Dedifferentiated amniotic fluid mesenchymal stem cell (primary cell): ENCODE results near the gene DIABLO.
"Not testable (repeated sequence)": the region's sequence is repeated elsewhere in the genome, so short reads cannot be mapped to it uniquely, and the experiment has no call there.

Experiments used
- DNase-seq: peaks from one replicate; pipeline ENCODE4 v3.0.0-alpha.2; 2016; ENCODE audit errors: extremely low spot score

DIABLO gene

GRCh38 chr12:122225683-122226365 is at the start of gene DIABLO:
TSS of gene DIABLO (minus strand) at chr12:122226052. CDS start at chr12:122226014, 38 bp downstream.
- peak; percentile 100 for DNase-seq

DNA sequence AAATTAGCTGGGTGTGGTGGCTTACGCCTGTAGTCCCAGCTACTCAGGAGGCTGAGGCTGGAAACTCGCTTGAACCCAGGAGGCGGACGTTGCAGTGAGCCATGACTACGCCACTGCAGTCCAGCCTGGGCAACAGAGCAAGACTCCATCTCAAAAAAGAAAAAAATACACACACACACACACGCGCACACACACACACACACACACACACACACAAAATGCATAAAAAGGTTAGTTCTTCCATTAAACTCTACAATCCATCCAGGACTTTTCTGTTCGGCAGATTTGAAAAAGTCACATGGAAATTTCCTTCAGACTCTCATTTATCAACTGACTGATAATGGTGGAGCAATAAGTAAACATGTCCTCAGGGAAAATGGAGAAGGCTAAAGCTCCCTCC is 49.6 kb upstream of the DIABLO start:
- no peak for DNase-seq

- DNase-seq = peak; percentile 95
These were observed 40.5 kb upstream of the DIABLO start, which contains the start of gene VPS33A for GRCh38 chr12:122266230-122266901. TSS of gene VPS33A (minus strand) at chr12:122266494. CDS start at chr12:122266408, 86 bp downstream.

DNA sequence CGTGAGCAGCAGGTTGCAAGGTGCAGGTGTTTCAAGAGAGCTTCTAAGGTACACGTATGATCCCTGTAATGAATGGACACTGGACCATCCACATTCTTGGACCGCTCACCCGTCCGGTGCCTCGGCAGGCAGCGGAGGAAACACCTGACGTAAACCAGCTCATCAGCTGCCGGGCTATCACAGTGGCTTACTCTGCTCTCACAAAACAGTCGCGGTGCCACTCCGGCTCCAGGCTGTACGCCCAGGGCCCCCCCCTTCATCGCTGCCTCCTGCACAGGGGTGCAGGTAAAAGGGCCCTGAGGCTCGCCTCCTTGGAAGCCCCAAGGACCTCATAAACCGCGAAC is 40.0 kb upstream of the DIABLO start:
- no peak for DNase-seq

- no peak for DNase-seq
These were observed 39.6 kb upstream of the DIABLO start for GRCh38 chr12:122265476-122265875.

DNA sequence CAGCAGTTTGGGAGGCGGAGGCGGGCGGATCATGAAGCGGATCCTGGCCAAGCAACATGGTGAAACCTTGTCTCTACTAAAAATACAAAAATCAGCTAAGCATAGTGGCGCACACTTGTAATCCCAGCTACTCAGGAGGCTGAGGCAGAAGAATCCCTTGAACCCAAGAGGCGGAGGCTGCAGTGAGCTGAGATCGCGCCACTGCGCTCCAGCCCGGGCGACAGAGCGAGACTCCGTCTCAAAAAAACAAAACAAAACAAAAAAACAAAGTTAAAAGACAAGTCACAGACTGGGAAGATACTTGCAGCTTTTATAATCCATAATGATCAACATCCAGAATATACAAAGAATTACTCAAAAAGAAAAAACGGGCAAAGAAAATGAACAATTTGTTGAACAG is 34.9 kb upstream of the DIABLO start:
- DNase-seq = not testable (repeated sequence)

DNA sequence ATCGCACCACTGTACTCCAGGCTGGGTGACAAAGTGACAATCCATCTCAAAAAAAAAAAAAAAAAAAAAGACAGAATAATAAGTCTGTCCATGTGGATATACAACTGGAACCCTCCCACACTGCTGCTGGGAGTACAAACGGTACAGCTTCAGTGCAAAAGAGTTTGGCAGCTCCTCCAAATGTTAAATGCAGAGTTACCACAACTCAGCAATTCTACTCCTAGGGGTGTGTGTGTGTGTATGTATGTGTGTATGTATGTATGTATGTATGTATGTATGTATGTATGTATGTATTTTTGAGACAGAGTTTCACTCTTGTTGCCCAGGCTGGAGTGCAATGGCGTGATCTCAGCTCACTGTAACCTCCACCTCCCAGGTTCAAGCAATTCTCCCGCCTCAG is 33.1 kb upstream of the DIABLO start:
- DNase-seq = not testable (repeated sequence)

DNA sequence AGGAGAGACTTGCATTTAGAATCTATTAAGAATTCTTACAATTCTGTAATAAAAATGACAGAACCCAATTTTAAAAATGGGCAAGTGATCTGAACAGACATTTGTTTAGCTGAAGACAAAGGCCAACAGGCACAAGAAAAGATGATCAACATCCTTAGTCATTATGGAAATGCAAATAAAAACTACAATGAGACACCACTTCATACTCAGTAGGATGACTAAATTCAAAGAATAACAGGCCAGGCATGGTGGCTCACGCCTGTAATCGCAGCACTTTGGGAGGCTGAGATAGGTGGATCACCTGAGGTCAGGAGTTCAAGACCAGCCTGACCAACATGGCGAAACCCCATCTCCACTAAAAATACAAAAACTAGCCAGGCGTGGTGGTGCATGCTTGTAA is 32.6 kb upstream of the DIABLO start:
- DNase-seq = not testable (repeated sequence)

DNA sequence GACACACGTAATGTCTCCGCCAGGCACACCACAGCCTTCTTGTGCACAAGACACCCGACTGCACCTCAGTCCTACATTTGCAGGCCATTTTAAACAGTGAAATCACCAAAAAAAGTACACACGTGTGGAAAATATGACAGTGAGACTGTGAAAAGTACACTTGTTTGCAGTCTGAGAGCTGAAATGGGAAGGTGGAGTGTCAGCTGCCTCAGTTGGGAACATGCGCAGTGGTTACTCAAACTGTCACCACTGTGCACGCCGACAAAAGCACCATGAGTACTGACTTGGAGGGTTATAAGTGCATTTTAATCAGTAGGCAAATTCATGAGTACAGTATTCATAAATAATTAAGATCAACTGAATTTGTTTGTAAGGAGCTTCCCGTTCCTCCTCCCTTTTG is 24.7 kb upstream of the DIABLO start:
- no peak for DNase-seq

DNA sequence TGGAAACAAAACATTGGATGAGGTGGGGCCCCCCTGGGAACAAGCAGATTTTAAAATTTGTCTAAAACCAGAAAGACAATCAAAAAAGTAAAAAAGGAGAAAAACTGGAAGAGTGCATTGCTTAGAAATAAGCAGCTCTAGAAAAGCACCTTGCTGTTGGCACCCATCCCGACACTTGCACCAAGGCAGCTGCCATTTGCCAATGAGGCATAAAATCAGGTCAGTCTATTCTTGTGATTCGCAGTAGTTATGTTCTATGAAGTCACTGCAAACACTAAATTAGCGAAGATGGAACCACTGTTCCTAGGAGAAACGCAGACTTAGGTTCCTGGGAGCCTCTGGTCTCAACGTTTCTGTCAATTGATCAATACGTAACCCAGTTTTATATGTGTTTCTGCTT is 24.2 kb upstream of the DIABLO start:
- no peak for DNase-seq

DNA sequence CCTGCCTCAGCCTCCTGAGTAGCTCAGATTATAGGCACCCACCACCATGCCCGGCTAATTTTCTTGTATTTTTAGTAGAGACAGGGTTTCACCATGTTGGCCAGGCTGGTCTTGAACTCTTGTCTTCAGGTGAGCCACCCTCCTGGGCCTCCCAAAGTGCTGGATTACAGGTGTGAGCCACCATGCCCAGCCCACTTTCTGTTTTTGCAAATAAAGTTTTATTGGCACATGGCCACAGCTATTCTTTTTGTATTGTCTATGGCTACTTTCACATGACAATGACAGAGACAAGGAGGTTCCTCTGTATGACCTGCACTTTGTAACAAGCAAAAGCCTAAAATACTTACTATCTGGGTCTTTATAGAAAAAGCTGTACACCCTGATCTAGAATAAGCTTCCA is 19.7 kb upstream of the DIABLO start:
- DNase-seq = no peak

GRCh38 chr12:122244565-122245371 is 18.9 kb upstream of the DIABLO start:
- DNase-seq = no peak

- no peak for DNase-seq
These were observed 18.1 kb upstream of the DIABLO start for GRCh38 chr12:122243965-122244364.

GRCh38 chr12:122238861-122239260 is 13.0 kb upstream of the DIABLO start:
- DNase-seq = no peak

DNA sequence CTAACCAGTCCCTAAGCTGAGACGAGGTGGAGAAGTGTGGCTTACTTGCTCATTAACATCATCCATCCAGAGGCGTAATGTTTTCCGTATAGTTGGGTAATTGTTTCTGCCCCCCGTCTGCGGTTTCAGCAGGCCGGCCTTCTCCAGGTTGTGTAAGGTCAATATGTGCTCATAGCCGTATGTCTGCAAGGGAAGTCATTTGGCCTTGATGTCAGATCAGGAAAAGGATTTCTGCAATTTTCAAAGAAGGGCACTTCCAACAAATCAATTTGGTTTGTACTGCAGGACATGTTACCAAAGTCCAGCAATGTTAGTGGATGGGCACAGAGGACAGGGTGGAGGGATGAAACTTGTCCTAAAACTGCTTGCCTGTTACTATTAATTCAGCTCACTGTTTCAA is 9.9 kb upstream of the DIABLO start:
- no peak for DNase-seq

DNA sequence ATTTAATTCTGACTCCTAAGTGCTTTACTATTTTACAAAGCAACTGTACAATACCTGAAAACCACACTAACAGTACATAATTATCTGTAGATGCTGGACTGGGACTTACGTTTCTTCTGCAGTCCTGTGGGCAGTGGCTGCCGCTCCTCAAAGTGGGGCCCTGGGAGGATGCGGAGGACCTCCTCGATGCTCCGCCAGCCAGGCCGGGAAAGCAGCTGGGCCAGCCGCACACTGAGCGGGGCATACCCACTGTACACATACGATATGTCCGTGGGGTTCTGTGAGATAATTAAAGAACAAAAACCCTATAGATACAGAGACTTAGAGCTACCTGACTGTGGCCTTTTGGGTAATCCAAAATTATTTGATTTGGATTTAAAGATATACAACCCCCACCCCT is 6.8 kb upstream of the DIABLO start:
- DNase-seq = no peak

DNA sequence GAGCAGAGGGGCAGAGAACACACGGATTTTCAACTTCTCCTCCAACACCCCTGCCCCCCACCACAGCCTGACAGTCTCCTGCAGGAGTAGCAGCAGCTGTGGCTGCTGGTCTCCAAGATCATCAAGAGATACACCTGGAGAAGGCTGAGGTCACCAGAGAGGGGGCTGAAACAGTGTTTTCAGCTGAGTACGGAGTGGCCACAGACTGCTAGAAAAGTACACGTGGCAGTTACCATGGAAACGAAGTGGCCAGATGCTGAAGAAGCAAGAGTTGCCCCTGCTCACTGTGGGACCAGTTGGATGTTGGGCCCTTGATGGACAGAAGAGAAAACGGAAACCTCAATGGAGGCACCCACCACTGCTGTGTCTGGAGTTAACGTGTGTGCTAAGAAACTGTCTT is 4.9 kb upstream of the DIABLO start:
- no peak for DNase-seq

- no peak for DNase-seq
These were observed 2.2 kb upstream of the DIABLO start for GRCh38 chr12:122228092-122228491.

GRCh38 chr12:122227341-122227740 is 1.5 kb upstream of the DIABLO start:
- DNase-seq = no peak

DNA sequence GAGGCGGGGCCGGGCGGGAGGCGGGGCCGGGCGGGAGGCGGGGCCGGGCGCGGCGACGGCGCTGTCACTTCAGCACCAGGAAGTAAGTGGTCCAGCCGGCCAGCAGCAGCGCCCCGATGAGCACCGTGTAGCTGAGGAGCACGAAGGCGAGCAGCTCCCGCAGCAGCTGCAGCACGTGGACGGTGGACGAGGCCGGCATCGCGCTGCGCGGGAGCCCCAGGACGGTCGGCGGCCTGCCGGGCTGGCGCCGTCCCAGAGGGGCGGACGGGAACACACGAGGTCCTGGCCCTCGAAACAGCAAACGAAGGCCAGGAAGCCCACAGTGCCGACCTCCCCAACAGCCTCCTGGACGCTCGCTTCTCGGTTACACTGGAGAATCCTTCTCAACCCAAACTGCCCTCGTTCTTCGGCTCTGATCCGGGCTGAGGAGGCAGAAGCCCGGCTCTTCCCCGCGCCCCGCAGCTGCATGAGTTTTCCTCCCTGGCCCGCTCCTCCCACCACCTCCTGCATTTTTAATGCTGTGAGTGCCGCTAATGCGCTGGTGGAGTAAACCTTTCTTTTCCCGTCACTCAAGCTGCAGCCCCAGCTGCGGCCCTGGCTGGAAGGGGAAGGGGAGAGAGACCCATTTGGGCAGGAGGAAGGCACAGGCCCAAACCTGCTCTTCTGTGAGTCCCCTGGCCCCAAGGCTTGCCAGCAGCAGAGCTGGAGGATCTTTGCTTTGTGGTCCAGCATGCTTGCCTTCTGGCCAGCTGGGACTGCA is 694 bp upstream of the DIABLO start:
- no peak for DNase-seq

GRCh38 chr12:122216445-122216844 is 9.4 kb downstream of the DIABLO start:
- DNase-seq = no peak

DNA sequence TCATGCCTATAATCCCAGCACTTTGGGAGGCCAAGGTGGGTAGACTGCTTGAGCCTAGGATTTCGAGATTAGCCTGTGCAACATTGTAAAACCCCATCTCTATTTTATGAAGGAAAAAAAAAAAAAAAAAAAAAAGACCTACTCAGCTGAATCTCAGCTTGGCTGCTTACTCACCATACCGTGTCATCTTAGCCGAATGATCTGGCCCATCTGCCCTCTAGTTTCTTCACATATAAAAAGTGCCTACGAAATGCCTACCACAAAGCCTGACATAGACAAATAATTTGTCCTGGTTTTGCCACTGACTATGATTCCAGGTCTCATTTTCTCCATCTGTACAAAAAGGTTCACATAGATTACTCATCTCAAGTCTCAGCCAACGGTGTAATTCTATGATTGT is 10.1 kb downstream of the DIABLO start:
- no peak for DNase-seq
